ENCODE measurements around the gene DMRT3.

DMRT3 gene

DNA sequence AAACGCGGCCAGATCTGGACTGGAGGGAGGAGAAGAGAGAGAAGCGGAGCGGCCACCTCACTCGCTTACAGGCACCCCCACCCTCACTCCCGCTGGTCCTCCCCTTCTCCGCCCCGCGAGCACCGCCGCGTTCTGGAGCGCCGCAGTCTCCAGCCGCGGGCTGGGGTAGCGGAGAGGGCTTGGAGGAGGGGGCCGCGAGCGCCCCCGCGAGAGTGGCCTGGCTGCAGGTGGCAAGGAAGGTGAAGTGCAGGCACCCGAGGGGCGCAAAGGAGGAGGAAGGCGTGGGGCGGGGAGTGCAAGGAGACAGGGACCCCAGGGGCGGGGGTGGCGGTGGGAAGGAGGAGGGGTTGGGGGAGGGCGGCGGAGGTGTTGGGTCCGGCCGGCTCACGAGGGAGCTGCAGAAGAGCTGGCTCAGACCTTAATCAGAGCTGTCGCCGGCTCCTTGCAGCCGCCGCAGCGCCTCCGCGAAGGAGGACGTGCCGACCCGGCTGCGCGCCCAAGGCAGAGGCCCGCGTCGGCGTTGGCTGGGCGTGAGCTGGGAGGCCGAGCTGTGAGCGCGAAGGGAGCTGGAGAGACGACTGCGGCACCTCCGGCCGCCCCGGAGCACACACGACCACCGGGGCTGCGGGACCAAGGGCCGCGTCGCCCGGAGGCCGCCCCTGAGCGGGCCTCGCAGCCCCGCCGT is at the start of gene DMRT3 (continued):
- TF ChIP-seq, protein P1, sequence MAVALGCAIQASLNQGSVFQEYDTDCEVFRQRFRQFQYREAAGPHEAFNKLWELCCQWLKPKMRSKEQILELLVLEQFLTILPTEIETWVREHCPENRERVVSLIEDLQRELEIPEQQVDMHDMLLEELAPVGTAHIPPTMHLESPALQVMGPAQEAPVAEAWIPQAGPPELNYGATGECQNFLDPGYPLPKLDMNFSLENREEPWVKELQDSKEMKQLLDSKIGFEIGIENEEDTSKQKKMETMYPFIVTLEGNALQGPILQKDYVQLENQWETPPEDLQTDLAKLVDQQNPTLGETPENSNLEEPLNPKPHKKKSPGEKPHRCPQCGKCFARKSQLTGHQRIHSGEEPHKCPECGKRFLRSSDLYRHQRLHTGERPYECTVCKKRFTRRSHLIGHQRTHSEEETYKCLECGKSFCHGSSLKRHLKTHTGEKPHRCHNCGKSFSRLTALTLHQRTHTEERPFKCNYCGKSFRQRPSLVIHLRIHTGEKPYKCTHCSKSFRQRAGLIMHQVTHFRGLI (tag by site-specific recombination; IDR thresholded peaks at IDR 0.05) = peak; percentile 48; the same call in 1 of the 2 replicates
- peak; percentile 74 for TF ChIP-seq ZNF335 (tag by site-specific recombination; conservative IDR thresholded peaks at IDR 0.05)
- TF ChIP-seq, protein P2, sequence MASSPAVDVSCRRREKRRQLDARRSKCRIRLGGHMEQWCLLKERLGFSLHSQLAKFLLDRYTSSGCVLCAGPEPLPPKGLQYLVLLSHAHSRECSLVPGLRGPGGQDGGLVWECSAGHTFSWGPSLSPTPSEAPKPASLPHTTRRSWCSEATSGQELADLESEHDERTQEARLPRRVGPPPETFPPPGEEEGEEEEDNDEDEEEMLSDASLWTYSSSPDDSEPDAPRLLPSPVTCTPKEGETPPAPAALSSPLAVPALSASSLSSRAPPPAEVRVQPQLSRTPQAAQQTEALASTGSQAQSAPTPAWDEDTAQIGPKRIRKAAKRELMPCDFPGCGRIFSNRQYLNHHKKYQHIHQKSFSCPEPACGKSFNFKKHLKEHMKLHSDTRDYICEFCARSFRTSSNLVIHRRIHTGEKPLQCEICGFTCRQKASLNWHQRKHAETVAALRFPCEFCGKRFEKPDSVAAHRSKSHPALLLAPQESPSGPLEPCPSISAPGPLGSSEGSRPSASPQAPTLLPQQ (tag by site-specific recombination; IDR thresholded peaks at IDR 0.05) = 0 out of 2 replicates have a peak, but pooled peaks have one; percentile 21
- peak; percentile 61 for TF ChIP-seq EGR2 (tag by site-specific recombination; IDR thresholded peaks at IDR 0.05; ENCODE audit: low read depth)
- TF ChIP-seq PRDM1 (tag by site-specific recombination; IDR thresholded peaks at IDR 0.05) = peak; percentile 71
- TF ChIP-seq, protein P3, sequence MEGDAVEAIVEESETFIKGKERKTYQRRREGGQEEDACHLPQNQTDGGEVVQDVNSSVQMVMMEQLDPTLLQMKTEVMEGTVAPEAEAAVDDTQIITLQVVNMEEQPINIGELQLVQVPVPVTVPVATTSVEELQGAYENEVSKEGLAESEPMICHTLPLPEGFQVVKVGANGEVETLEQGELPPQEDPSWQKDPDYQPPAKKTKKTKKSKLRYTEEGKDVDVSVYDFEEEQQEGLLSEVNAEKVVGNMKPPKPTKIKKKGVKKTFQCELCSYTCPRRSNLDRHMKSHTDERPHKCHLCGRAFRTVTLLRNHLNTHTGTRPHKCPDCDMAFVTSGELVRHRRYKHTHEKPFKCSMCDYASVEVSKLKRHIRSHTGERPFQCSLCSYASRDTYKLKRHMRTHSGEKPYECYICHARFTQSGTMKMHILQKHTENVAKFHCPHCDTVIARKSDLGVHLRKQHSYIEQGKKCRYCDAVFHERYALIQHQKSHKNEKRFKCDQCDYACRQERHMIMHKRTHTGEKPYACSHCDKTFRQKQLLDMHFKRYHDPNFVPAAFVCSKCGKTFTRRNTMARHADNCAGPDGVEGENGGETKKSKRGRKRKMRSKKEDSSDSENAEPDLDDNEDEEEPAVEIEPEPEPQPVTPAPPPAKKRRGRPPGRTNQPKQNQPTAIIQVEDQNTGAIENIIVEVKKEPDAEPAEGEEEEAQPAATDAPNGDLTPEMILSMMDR (tag by site-specific recombination; IDR thresholded peaks at IDR 0.05) = peak; percentile 87
- TF ChIP-seq, protein P4, sequence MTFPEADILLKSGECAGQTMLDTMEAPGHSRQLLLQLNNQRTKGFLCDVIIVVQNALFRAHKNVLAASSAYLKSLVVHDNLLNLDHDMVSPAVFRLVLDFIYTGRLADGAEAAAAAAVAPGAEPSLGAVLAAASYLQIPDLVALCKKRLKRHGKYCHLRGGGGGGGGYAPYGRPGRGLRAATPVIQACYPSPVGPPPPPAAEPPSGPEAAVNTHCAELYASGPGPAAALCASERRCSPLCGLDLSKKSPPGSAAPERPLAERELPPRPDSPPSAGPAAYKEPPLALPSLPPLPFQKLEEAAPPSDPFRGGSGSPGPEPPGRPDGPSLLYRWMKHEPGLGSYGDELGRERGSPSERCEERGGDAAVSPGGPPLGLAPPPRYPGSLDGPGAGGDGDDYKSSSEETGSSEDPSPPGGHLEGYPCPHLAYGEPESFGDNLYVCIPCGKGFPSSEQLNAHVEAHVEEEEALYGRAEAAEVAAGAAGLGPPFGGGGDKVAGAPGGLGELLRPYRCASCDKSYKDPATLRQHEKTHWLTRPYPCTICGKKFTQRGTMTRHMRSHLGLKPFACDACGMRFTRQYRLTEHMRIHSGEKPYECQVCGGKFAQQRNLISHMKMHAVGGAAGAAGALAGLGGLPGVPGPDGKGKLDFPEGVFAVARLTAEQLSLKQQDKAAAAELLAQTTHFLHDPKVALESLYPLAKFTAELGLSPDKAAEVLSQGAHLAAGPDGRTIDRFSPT (tag by site-specific recombination; IDR thresholded peaks at IDR 0.05) = no peak; the same call in 1 of the 2 replicates
- TF ChIP-seq ZNF416 (tag by site-specific recombination; IDR thresholded peaks at IDR 0.05) = no peak
- 0 out of 2 replicates have a peak, but pooled peaks have one; percentile 19 for TF ChIP-seq ZNF76 (tag by site-specific recombination; IDR thresholded peaks at IDR 0.05; ENCODE audit: borderline replicate concordance, low read depth)
- no peak for TF ChIP-seq ZNF626 (tag by site-specific recombination; IDR thresholded peaks at IDR 0.05)
- no peak for TF ChIP-seq ZNF585B (tag by site-specific recombination; IDR thresholded peaks at IDR 0.05)
- peak; percentile 72 for TF ChIP-seq ZEB2 (tag by site-specific recombination; IDR thresholded peaks at IDR 0.05)
- no peak for TF ChIP-seq ZNF140 (tag by site-specific recombination; IDR thresholded peaks at IDR 0.05)
- TF ChIP-seq, protein P5, sequence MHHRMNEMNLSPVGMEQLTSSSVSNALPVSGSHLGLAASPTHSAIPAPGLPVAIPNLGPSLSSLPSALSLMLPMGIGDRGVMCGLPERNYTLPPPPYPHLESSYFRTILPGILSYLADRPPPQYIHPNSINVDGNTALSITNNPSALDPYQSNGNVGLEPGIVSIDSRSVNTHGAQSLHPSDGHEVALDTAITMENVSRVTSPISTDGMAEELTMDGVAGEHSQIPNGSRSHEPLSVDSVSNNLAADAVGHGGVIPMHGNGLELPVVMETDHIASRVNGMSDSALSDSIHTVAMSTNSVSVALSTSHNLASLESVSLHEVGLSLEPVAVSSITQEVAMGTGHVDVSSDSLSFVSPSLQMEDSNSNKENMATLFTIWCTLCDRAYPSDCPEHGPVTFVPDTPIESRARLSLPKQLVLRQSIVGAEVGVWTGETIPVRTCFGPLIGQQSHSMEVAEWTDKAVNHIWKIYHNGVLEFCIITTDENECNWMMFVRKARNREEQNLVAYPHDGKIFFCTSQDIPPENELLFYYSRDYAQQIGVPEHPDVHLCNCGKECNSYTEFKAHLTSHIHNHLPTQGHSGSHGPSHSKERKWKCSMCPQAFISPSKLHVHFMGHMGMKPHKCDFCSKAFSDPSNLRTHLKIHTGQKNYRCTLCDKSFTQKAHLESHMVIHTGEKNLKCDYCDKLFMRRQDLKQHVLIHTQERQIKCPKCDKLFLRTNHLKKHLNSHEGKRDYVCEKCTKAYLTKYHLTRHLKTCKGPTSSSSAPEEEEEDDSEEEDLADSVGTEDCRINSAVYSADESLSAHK (tag by site-specific recombination; IDR thresholded peaks at IDR 0.05) = 0 out of 2 replicates have a peak, but pooled peaks have one; percentile 21
- TF ChIP-seq GLIS2 (tag by site-specific recombination; IDR thresholded peaks at IDR 0.05) = peak; percentile 83
- peak; percentile 91 for TF ChIP-seq ZBTB8A (tag by site-specific recombination; IDR thresholded peaks at IDR 0.05)
- TF ChIP-seq, protein P6, sequence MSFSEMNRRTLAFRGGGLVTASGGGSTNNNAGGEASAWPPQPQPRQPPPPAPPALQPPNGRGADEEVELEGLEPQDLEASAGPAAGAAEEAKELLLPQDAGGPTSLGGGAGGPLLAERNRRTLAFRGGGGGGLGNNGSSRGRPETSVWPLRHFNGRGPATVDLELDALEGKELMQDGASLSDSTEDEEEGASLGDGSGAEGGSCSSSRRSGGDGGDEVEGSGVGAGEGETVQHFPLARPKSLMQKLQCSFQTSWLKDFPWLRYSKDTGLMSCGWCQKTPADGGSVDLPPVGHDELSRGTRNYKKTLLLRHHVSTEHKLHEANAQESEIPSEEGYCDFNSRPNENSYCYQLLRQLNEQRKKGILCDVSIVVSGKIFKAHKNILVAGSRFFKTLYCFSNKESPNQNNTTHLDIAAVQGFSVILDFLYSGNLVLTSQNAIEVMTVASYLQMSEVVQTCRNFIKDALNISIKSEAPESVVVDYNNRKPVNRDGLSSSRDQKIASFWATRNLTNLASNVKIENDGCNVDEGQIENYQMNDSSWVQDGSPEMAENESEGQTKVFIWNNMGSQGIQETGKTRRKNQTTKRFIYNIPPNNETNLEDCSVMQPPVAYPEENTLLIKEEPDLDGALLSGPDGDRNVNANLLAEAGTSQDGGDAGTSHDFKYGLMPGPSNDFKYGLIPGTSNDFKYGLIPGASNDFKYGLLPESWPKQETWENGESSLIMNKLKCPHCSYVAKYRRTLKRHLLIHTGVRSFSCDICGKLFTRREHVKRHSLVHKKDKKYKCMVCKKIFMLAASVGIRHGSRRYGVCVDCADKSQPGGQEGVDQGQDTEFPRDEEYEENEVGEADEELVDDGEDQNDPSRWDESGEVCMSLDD (tag by site-specific recombination; IDR thresholded peaks at IDR 0.05) = peak; percentile 55; the same call in 1 of the 2 replicates
- peak; percentile 92 for TF ChIP-seq ZNF600 (tag by site-specific recombination; IDR thresholded peaks at IDR 0.05)
- no peak for TF ChIP-seq ZSCAN16 (tag by site-specific recombination; IDR thresholded peaks at IDR 0.05)
- no peak for TF ChIP-seq ZNF114 (tag by site-specific recombination; IDR thresholded peaks at IDR 0.05)
- TF ChIP-seq ZNF366 (tag by site-specific recombination; conservative IDR thresholded peaks at IDR 0.05) = peak; percentile 66
- peak; percentile 74; the same call in 1 of the 2 replicates for TF ChIP-seq ZNF394 (tag by site-specific recombination; IDR thresholded peaks at IDR 0.05; ENCODE audit: borderline replicate concordance)
- no peak for TF ChIP-seq ZNF747 (tag by site-specific recombination; IDR thresholded peaks at IDR 0.05)
- no peak for TF ChIP-seq ZNF48 (tag by site-specific recombination; IDR thresholded peaks at IDR 0.05)
- TF ChIP-seq YY2 (tag by site-specific recombination; IDR thresholded peaks at IDR 0.05) = no peak
- TF ChIP-seq ZNF660 (tag by site-specific recombination; IDR thresholded peaks at IDR 0.05) = 0 out of 2 replicates have a peak, but pooled peaks have one; percentile 6
